Measurements from ENCODE around the gene TMEM232.
"Not testable (repeated sequence)": the region's sequence is repeated elsewhere in the genome, so short reads cannot be mapped to it uniquely, and the experiment has no call there.

Gene TMEM232

DNA sequence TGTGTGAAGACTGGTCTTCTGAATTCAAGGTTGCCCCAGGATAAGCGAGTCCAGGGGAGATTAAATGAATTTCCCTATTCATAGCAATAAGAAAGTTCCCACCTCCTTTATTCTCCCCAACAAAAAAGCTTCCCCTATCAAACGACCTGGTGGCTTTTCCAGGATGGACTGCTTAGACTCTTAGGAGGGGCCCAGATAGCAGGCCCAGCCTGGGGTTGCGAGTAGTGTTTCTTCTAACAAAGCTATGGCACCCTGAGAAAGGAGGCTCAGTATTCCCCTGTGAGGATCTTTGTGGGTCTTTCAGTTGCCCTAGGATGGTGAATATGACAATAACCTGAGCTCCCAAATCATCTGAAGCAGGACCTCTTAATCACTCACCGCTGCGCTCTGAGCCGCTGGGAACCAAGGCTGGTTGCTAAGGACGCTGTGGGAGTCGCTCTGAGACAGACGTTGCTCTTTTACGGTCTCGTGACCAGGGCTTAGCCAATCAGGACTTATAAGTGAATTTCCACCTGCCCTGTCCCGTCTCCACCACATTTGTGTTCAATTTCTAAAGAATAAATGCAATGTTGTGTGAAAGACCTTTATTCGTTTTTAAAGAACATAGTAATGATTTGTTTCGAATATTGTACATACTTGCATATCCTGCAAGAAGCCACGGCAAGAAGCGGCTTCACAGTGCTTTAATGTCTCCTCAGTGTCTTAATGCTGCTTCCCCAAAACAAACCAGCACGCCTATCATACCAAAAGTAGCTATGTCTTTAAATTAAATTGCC, at the start of gene TMEM232:
TSS of gene TMEM232 (minus strand) at position 423 of the 776 bp plus-strand sequence. CDS start 59,319 bp downstream, outside the sequence.
- peak; percentile 14 to 82 for DNase-seq

DNA sequence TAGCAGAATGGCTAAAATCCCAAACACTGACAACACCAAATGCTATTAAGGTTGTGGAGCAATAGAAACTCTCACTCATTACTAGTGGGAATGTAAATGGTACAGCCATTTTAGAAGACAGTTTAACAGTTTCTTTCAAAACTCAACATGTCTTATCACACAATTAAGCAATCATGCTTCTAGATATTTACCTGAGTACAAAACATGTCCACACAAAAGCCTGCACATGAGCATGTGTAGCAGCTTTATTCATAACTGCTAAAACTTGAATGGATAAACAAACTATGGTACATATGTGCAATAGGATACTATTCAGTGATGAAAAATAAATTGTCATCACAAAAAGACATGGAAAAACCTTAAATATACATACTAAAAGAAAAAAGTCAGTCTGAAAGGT, 43.8 kb upstream of the TMEM232 start:
- no peak for DNase-seq

GRCh38 chr5:110769000-110769681, 42.7 kb upstream of the TMEM232 start:
- no peak for DNase-seq

- DNase-seq: no peak
Measured at GRCh38 chr5:110768138-110768860, 41.8 kb upstream of the TMEM232 start.

- DNase-seq: no peak
Measured at GRCh38 chr5:110760158-110760557, 33.7 kb upstream of the TMEM232 start.

DNA sequence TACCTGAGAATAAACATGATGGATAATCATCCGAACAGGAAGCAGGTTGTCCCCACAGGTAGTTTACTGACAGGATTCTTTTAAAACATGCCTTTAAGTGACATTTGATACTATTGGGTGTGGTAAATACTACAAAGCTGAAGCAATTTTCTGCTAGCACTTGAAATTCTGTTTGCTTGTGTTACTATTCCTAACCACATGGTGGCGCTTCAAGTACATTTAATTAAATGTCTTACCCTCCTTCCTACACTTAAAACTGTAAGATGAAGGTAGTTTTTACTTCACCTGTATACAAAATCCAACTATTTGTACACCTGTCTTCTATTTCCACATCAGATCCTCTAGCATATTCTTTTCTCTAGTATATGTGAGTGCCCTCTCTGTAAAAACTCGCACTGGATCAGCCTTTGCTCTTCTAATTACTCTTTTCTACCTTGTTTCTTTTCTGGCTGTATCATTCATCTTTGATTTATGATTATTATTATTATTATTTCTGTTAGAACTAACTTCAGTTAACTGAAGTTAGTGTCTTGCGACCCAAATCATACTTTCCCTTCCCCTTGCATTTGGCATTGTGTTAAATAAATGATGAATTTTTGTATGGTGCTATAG, 30.8 kb upstream of the TMEM232 start:
- DNase-seq: peak in 1 of 2 experiments; percentile 57

DNA sequence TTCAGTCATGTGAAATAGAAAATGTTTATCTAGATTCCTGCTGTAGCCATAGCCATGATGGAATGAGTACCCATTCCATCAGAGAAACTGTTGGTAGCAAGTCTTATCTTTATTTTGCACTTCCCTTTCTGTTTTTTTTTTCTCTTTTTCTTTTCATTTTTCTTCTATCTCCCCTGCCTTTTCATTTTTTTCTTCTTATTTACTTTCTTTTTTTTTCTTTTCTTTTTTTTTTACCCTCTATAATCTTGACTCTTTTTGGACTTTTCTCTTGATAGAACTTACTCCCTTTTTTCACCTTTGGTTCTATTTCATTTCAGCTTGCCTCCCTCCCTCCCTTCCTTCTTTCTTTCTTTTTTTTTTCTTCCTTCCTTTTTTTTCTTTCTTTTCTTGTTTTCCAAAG, 27.7 kb upstream of the TMEM232 start:
- DNase-seq: no peak

- DNase-seq: no peak
Measured at GRCh38 chr5:110753600-110753999, 27.1 kb upstream of the TMEM232 start.

DNA sequence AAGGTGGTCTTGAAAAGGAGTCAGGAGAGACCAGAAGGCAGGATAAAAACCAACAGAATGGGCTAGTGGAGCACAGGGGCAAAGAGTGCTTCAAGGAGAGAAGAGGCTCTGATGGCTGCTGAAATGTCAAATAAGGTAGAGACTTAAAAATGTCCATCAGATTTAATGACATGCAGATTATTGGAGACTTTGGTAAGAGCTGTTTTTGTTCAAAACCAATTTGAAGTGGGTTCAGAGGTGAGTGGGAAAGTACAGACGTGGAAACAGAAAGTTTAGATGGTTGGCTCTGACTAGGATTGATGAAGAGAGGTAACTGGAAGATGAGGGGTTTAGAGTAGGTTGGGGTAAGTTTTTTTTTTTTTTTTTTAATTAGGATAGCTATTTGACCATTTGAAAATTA, 26.5 kb upstream of the TMEM232 start:
- DNase-seq: no peak

DNA sequence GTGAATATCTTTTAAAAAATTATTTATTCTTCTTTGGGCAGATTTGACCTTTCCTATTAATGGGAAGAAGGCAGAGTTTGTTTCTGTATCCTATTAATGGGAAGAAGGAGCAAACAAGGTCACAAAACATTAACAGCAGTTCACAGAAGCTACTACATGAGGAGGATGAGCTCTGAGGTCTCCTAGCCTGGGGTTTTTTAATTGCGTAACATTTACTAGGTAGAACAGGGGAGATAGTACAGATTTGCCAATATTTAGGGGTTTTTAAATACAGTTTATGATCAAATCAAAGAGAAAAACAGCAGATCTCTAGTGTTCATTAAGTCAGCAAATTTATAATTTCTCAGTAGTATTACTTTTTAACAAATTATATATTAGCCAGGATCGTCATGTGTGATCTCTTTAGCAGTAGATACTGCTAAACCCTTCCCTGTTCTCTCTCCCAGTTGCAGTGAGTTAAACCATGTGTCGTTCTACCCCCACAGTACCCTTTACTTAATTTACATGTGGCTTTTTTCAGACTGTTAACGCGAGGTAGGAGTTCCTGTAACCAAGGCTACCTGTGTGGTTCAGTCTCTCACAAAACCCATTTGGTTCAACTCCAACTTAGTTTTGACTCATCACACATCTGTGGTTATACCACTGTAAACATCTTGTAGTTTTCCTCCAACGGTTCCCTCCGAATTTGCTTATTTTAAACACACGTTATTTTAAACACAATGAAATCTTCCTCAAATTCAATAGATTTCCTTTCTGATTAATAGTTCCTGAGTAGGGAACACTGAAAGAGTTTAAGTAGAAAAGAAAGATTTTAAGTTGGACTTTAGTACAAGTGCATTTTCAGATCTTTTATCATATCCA, 25.7 kb upstream of the TMEM232 start:
- no peak for DNase-seq

DNA sequence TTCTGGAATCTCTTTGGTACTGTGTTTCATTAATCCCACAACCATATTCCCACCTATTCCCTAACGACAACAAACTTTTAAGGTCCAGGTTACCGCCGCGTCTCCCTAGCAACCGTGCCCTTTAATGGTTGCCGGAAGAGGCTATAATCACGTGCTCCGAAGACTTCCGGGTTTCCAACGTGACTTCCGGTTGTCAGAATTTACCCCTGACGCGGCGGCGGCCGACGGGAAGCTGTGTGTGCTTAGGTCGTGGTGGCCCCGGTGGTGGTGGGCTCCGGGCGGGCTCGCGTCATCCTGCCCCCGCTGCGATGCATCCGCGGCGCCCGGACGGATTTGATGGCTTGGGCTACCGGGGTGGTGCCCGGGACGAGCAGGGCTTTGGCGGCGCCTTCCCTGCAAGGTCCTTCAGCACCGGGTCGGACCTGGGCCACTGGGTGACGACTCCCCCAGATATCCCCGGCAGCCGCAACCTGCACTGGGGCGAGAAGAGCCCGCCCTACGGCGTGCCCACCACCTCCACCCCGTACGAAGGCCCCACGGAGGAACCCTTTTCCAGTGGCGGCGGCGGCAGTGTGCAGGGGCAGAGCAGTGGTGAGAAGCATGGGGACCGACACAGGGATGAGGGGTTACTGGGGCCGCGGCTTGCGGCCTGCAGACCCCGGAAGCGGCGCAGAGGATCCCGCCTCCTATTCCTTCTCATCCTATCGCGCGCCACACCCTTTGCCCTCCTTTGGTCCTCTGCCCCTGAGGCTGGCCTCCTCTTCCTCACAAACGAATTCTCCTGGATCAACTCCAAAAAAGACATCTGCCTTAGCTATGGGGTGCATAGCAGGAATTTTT, 12.6 kb upstream of the TMEM232 start, which contains the start of gene SLC25A46:
TSS of gene SLC25A46 (plus strand) at position 196 of the 840 bp plus-strand sequence. CDS start at position 309, 113 bp downstream.
- peak; percentile 81 to 91 for DNase-seq

DNA sequence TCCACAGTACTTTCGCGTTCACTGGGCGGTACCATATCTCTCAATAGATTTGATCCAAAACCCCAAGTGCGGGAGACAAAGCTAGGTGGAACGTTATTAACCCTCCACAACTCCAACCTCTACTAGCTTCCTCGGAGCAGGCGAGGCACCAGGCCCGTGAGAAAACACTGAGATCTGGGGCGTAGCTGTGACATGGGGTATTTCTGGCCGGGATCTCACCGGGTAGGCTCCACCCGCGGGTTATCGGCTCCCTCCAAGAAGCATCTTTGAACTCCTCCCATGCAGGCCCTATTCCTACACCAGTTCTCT, 12.0 kb upstream of the TMEM232 start:
- DNase-seq: peak in 1 of 2 experiments; percentile 51

DNA sequence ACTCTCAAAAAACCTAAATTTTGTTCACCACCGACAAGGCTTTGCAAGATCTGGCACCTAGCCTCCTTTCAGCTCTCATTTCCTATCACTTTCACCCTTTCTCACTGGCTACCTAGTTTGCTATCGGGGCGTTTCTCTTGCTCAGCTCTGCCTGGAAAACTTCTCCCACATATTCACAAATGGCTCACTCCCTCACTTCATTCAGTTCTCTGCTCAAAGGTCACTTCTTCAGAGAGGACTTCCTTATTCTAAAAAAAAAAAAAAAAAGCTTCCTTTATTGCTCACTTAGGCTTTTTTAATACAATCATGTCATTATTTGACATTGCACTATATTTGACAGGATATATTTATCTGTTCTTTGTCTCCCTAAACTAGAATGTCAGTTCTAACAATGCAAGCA, 10.3 kb upstream of the TMEM232 start:
- DNase-seq: no peak

DNA sequence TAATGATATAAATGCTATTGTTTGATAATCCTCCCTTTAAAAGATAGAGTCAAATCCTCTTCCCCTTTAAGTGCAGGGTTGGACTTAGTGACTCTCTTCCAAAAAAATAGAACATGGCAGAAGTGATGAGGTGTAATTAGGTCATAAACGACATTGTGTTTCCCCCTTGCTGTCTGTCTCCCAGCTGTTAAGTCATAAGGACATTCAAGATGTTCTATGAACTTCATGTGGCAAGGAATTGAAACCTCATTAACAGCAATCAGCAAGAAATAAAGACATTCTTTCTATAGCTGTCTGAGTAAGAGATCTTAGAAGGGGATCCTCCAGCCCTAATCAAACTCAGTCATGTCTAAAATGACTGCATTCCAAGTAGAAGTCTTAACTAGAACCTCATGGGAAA, 9.1 kb upstream of the TMEM232 start:
- no peak for DNase-seq

DNA sequence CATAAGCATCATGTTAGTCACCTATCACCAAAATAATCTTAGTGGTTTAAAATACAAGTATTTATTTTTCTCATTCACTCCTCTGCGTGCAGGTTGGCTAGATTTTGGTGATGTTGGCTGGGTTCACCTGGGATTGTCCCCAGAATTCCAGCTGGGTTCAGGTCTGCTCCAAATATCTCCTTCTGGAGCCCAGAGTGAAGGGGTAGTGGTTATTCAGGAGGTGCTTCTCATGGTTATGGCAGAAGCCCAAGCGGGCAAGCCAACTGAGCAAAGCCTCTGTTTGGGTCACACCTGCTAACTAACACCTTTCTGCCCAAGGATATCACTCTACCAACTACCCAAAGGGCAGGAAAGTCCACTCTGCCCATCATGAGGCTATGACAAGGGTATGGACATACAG, 7.6 kb upstream of the TMEM232 start:
- no peak for DNase-seq

DNA sequence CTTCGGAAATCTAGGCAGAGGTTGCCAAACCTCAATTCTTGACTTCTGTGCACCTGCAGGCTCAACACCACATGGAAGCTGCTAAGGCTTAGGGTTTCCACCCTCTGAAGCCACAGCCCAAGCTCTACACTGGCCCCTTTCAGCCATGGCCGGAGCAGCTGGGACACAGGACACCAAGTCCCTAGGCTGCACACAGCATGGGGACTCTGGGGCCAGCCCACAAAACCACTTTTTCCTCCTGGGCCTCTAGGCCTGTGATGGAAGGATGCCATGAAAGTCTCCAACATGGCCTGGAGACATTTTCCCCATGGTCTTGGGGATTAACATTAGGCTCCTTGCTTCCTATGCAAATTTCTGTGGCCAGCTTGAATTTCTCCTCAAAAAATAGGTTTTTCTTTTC, 5.0 kb upstream of the TMEM232 start:
- DNase-seq: not testable (repeated sequence)

- peak in 1 of 2 experiments; percentile 45 for DNase-seq
Measured at GRCh38 chr5:110727025-110727314, 499 bp upstream of the TMEM232 start.

DNA sequence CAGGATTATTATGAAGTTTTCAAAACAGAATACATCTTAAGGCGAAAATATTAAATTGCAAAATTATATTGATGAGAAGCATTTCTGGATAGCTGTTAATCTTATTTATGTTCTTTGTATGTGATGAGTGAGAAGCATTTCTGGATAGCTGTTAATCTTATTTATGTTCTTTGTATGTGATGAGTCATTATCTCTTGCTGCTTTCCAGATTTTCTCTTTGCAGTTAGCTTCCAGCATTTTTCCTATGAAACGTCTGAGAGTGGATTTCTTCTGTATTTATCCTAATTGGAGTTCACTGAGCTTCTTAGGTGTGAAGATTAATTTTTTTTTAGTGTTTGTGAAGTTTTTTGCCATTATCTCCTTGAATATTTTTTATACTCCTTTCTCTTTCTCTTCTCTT, 8.2 kb downstream of the TMEM232 start:
- DNase-seq: no peak

- DNase-seq: no peak
Measured at GRCh38 chr5:110716247-110717245, 9.9 kb downstream of the TMEM232 start.

- no peak for DNase-seq
Measured at GRCh38 chr5:110707260-110707844, 19.1 kb downstream of the TMEM232 start.
